GM21423 (cell line): Measurements from ENCODE around the gene VPS39.

Source experiments
- ATAC-seq: cut with Tn5 transposase; IDR thresholded peaks from one replicate; pipeline ENCODE4 v1.9.1; 2021; ENCODE audit warnings: mild to moderate bottlenecking, moderate library complexity; ENCODE audit not compliant: unreplicated experiment

Gene VPS39

DNA sequence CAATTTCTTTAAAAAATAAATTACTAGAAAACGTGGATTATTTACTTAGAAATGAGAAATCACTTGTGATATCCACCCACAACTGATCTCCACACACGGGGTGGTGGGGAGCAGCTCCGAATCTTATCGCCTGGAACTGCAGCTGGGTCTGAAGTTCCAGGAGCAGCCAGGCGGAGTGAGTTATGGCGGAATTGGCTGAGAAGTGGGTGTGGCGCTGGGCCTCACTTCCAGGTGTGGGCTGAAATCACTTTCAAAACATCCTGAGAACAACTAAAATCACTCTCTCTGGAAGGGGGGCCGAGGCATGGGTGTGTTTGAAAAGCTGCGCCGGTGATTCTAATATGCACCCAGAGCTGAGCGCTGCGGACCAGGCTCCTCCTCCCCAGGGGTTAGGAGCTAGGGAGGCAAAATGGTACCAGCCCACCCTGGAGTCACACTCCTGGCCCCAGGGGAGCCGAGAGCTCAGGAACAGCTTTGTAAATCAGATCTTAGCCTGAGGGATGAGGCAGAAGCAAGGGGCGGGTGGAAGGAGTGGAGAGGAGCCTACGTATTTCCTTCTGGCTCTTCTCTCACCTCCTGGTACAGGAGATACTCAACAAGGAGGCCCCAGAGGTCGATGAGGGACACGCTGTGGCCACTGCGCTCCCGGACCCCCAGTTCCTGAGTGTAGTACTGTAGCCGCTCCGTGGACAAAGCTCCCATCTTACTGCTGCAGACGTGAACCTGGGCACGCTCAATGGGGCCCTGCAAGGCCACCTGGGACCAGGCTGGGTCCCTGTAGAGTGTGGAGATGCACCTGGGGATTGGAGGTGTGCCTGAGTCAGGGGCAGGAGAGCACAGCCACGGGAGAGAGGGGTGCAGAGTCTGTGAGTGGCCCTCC is 61.3 kb downstream of the VPS39 start:
- no peak for ATAC-seq

DNA sequence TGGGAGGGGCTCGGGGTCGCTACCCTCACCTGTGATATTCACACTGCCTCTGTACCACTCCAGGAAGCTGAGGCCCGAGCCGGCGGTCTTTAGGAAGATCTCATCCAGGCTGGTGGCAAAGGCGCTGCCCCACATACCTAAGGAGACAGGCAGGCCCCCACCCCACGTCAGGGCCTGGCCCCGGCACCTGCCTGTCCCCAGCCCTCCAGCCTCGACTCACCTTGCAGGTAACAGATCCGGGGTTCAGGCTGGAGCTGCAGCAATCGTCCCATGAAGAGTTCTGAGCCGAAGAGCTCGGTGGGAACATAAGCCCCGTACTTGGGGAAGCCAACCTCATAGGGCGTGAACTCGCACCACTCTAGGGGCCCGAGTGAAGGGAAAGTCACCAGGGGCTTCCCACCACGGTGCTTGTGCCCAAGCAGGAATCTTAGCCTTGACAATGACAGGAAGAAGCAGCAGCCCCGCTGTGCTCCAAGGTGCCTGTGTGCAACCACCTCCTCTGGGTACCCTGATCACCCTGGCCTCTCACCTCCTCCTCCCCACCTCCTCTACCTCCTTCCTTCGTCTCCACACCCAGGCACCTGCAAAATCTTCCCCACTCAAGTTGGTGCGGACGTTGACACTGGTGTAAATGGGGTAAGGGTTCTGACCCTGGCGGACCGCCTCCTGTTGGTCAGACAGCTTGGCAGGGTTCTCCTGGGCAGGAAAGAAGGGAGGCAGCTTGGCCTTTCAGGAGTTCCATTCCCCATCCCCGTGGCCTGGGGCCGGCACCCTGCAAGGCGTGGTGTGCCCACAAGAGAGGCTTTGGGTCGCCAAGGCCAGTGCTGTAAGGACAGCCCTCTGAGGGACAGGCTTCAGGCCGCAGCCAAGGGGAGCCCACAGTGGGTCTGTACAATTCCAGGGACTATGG is 62.3 kb downstream of the VPS39 start:
- no peak for ATAC-seq

DNA sequence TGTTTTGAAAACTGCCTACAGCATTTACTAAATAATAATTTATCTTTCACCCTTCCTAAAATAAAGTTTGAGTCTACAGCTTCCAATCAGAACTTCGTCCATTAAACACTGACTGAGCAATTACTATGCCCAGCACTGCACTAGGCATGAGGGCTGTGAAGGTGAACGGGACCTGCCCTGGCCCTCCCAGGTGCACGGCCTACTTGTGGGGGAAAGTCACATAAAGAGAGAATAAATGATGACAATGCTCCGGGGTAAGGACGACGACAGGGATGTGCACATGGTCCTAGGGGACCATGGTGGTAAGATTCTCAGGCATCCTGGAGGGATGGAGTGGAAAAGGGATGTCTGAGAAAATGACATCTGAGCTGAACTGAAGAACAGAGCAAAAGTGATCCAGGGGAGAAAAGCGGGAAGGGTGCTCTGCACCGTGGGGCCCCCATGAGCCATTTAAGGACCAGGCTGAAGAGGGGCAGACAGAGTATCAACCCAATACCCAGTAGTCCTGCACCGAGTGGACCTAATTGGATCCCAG is 63.2 kb downstream of the VPS39 start:
- ATAC-seq: no peak

DNA sequence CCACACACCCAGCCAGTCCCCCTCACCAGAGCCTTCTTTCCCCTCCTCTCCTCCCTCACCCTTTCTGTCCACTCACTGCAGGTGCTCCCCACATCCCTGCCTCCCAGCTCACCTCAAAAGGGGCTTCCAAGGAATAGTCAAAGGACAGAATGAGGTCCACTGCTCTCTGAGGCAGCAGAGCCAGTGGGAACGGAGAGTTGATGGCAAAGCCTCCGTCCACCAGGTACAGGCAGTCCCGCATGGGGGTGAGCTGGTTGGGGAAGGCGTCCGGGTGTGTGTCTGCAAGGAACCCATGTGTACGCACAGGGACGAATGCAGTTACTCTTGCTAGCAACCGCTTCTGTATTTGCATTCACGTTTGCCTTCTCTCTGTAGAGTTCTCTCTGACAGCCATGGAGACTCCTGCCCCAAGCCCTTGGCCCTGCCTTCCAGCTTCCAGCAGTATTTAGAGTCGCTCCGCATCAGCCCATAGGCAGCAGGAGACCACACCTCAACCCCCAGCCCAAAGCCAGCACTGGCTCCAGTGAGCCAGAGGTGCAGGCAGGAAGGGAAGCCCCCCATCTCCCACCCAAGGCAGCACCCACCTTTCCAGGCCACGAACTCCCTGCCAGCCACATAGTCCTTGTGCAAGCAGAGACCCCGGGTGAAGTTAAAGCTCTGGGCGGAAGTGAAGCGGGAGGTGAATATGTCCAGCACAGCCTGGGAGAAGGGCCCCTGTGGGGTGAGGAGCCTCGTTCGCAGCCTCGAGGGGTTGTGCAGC is 64.1 kb downstream of the VPS39 start:
- no peak for ATAC-seq

DNA sequence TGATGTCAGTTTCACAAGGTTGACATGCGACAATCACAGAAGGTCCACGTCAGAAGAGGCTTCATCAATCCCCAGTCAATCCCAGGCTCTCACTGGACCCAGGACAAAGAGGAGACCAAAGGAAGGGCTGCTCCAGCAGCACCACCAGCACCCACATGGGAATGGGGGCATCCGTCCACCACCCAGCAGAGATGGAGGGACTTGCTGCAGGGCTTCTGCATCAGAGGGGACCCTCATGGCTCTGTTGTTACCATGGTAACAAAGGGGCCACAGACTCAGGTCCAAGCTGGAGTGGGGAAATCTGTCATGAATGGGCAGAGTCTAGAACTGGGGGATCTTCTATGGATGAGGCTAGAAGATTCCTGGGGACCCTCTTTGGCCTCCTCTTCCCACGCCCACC is 64.7 kb downstream of the VPS39 start:
- ATAC-seq: no peak

DNA sequence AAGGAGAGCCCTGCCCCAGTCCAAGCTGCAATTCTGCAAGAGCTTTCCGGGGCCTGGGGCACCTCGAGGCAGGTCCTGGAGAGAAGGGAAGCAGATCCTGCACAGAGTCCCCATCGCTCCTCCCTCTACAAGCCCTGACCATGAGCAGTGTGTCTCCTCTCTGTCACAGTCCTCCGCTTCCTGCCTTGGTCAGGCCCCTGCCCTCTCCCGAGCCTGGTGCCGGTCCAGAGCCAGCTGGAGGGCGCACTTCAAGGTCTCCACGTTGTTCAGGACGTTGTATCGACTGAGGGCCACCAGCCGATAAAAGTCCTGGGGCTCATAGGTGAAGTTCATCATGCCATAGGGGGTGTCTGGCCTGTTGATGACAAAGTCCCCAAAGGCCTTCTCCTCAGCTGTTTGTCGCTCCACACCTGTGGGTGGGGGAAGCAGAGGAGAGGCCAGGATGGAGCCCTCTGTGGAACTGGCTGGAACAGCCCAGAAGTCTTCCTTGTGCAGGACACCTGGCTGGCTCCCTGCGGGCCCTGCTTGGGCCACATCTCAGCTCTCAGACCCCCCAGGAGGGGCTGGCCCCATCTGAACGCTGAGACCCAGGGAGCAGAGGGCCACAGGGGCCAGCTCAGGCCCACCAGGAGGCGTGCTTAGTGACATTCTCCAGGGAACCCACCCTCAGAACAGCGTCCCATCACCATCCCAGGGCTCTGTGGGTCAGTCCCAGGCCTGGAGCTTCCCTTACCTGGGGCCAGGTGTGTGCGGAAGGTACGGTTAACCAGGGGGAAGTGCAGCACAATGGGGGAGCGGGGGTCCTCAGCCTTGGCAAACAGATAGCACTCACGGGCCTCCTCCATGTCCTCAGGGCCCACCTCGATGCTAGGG is 66.1 kb downstream of the VPS39 start:
- no peak for ATAC-seq

DNA sequence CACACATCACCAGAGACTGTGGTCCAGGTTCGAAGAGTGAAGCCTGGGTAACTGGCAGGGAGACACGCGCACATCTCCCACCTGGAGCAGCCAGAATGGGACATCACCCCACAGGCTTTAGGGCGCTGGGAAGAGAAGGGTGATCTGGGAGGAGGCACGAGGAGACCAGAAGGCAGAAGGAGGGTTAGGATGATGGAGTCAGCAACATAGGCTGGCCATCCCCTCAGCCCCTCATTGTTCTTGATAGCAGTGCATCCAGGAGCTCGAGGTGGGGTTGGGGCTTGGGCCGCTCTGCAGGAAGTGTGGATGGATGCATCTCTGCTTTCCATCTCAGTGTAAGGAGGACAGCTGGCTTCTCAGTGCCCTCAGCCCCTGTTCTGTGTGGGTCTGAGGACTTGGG is 66.9 kb downstream of the VPS39 start:
- no peak for ATAC-seq

DNA sequence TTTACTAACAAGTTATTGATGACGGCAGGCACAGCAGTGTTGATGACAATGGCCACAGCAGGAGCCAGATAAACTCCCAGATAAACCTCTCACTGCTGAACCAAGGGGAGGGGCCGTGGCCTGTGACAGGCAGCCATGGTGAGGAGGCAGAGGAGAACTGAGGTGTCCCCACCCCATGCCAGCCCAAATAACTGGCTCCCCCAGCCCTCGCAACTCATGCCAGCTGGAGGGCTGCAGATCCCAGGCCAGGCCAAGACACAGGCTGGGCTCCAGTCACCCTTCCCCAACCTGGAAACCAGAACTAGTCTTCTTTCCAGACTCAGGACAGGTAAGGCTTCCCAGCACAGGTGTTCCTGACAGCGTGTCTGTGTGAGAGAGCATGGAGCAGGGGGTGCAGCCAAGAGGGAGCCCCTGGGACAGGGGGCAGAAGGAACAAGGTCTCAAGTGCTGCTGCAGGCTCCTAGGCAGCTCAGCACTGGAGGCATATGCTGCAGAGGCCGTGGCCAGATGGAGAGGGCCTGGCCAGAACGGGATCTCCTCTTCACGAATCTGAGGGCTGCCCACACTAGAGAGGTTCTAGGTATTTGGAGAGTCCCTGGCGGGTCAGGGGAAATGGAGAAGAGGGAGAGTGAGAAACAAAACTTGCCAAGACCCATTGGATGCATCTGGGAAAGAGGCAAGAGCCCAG is 67.6 kb downstream of the VPS39 start:
- ATAC-seq: no peak

DNA sequence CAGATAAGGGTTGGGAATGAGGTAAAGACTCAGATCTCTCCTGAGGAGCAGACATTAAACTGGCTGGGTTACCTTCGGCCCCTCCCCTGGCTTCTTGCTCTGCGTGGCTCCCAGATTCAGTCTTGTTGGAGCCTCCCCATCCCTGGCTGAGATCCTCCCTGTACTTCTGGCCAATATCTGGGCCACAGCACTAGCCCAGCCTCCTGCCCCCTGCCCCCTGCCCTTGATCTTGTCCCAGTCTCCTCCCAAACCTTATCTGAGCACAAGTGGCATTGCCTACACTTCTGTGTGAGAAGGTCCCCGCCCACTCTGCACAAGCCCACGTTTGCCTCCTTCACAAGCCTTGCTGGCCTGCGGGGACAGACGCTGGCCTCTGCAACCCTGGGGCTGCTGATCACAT is 68.5 kb downstream of the VPS39 start:
- ATAC-seq: no peak

DNA sequence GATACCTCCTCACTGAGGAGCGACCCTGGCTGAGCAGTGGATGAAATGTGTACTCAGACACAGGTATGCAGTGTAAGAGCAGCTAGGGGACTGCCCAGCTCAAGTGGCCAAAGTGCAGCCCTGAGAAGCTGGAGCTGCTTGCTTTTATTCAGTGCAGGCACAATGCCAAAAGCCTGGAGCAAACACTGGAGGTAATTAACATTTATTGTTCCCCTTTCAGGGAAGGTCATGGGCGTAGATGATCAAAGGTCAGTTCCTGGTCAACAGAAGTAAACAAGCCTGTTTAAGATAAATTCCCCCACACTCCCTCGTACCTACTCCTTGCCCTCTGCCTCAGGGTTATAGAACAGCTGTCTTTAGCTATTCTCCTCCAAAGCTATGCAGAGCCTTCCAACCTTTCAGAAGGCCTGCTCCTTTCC is 69.1 kb downstream of the VPS39 start:
- ATAC-seq: no peak

DNA sequence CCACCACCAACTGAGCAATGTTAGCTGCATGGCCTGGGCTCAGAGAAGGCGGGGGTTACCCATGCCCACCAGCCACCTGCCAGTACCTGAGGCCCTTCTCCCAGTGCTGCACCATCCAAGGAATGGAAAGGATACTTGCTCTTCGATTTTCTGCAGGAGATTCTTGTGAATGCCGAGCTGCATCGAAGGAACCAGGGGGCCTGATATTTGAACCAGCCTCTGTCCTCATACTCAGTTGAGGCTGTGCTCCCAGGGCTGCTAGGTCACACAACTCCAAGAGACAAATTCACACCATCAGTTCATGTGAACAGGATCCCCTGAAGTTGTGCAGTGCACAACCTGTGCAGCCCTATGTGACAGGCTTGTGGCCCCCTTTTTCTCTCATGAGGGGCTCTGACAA is 69.7 kb downstream of the VPS39 start:
- ATAC-seq: no peak

DNA sequence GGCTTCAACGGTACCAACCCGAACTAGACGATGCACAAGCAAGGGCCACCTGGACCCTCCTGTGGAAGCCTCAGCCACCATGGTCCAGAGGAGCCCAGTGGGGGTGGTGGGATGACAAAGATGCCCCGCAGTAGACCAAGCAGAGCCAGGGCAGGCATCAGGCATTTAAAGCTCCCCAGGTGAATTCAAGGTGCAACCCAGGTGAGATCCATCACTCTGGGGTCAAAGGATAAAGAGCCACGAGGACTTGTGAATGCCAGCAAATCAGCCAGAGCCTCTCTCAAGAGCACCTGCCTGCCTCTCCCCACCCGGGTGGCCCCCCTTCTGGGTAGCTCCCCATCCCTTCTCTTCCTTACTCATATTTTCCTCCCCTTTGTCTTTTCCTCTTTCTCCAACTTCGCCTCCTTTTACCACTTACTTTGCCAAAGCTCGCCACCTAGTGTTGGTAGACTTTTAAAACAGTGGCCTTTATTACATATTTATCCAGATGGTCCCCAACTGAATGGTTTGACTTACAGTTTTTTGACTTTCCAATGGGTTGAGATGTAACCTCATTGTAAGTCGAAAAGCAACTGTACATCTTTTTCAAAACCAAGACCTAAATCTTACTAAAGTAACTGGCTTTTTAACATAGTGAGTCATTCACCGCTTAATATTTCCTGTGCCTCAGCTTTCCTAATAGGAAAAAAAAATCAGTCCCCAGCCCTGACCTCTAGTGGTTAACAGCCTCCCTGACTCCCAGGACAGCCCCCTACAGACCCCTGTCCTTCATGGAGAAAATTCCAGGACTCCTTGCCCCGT is 70.4 kb downstream of the VPS39 start:
- ATAC-seq: no peak

DNA sequence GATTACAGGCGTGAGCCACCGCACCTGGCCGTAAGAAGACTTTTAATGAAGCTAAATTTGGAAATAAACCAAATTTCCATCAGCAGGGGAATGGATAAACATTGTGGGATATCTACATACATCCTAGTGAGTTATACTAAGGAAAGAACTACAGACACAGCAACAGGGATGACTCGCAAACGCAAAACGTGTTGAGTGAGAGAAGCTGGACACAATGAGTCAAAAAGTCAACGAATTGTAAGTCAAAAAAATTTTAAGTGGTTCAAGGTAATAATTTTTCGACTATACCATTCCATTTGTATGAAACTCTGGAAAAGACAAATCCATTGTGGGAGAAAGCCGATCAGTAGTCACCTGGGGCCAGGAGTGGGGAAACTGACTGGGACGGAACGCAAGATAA is 71.6 kb downstream of the VPS39 start:
- ATAC-seq: no peak

DNA sequence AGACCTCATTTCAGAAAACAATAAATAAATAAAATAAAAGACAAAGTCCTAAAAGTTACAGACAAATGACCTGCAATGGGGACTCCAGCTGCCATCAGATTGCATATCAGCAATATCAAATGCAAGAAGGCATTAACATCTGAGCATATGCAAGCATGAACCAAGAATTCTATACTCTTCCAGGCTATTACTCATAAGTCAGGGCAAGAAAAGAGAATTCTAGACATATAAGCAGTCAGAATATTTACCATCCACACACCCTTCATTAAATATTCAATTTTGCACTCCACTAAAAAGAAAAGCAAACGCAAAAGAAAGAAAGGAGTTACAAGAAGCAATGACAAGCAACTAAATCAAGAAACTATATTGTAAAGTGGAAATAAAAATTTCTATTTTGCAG is 72.8 kb downstream of the VPS39 start:
- ATAC-seq: no peak

DNA sequence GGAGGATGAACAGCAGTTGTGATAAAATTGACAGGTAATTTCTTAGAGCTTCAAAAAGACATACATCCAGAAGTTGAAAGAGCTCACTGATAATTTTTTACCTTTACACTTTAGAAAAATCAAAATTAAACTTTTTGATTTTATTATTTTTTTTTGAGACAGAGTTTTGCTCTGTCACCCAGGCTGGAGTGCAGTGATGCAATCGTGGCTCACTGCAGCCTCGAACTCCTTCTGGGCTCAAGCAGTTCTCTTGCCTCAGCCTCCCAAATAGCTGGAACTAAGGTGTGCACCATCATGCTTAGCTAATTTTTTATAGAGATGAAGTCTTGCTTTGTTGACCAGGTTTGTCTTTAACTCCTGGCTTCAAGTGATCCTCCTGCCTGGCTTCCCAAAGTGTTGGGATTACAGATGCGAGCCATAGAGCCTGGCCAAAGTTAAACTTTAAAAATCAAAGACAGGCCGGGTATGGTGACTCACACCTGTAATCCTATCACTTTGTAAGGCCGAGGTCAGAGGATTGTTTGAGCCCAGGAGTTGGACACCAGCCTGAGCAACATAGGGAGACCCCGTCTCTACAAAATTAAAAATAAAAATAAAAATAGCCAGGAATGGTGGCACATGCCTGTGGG is 73.4 kb downstream of the VPS39 start:
- ATAC-seq: no peak

DNA sequence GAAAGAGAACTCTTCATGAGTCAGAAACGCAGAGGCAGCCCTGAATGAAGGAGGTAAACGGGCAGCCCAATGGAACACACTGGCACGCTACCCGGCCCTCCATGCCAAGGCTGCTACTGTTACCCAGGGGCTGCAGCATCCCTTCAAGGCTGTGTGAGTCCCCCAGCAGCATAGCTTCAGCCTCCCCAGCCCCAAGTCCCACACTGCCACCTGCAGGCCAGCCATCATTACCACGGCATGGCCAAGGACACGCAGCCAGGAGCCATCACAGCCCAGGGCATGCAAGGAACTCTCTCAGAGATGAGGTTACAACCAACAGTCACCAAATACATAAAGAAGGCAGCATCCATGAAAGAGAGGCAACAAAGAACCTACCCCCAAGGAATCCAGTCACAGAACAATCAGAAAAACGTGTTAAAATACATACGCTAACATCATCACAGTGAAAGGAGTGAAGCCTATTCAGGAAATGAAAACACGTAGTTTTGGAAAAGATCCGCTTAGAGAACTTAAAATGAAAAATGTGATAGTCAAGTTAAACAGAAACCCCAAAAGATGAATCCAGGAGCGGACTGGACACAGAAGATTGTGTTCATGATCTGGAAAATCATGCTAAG is 74.1 kb downstream of the VPS39 start:
- ATAC-seq: no peak

DNA sequence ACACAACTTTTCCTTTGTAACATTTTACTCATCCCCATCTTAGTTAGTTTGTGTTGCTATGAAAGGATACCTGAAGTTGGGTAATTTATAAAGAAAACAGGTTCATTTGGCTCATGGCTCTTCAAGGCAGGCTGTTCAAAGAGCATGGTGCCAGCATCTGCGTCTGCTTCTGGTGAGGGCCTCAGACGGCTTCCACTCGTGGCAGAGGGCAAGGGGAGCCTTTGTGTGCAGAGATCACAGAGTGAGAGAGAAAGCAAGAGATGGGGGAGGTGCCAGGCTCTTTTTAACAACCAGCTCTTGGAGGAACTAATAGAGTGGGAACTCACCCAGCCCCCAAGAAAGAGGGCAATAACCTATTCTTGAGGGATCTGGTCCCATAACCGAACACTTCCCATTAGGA is 74.7 kb downstream of the VPS39 start:
- ATAC-seq: no peak
